Loucy (cell line): Measurements from ENCODE around the gene SH3RF3.

Experiments used
- H2AFZ ChIP-seq: fragments of 200-600 bp; sonication (generic); 2 replicates; pipeline ENCODE4 v1.6.0; 2016; ENCODE audit warnings: antibody characterized with exemption, mild to moderate bottlenecking, low read length, moderate library complexity
- H3F3A ChIP-seq: fragments of 200-600 bp; 2 replicates; pipeline ENCODE4 v1.6.0; 2016; ENCODE audit warnings: antibody characterized with exemption, low read depth, mild to moderate bottlenecking
- H3K27me3 ChIP-seq: fragments of 200-600 bp; sonication (generic); 2 replicates; pipeline ENCODE4 v1.6.1; 2014; ENCODE audit warnings: low read length, mild to moderate bottlenecking; ENCODE audit not compliant: insufficient read depth, poor library complexity, severe bottlenecking
- H3K36me3 ChIP-seq: fragments of 200-600 bp; sonication (generic); 2 replicates; pipeline ENCODE4 v1.6.1; 2016; ENCODE audit warnings: low read length; ENCODE audit not compliant: insufficient read depth
- H3K4me1 ChIP-seq: fragments of 200-600 bp; sonication (generic); 2 replicates; pipeline ENCODE4 v1.5.1; 2014; ENCODE audit warnings: low read length, mild to moderate bottlenecking; ENCODE audit not compliant: insufficient read depth, poor library complexity, severe bottlenecking
- H3K4me2 ChIP-seq: fragments of 200-600 bp; sonication (generic); 2 replicates; pipeline ENCODE4 v1.6.0; 2014; ENCODE audit warnings: antibody characterized with exemption, low read length, low read depth, mild to moderate bottlenecking; ENCODE audit not compliant: poor library complexity, severe bottlenecking
- H3K4me3 ChIP-seq: fragments of 200-600 bp; sonication (generic); 2 replicates; pipeline ENCODE4 v1.5.1; 2014; ENCODE audit warnings: low read length, mild to moderate bottlenecking, mixed read lengths; ENCODE audit not compliant: poor library complexity, severe bottlenecking
- H3K79me2 ChIP-seq: fragments of 200-600 bp; sonication (generic); 2 replicates; pipeline ENCODE4 v1.6.1; 2014; ENCODE audit warnings: low read length; ENCODE audit not compliant: insufficient read depth
- H3K9ac ChIP-seq: fragments of 200-600 bp; sonication (generic); 2 replicates; pipeline ENCODE4 v1.6.0; 2014; ENCODE audit warnings: mild to moderate bottlenecking, low read depth, low read length, moderate library complexity; ENCODE audit not compliant: poor library complexity, severe bottlenecking
- H3K9me2 ChIP-seq: fragments of 200-600 bp; sonication (generic); replicated peaks from 2 replicates; pipeline ENCODE4 v1.6.1; 2016; ENCODE audit warnings: low read depth, low read length, mixed read lengths
- H3K9me3 ChIP-seq: fragments of 200-600 bp; sonication (generic); 2 replicates; pipeline ENCODE4 v1.6.1; 2014; ENCODE audit warnings: mild to moderate bottlenecking, antibody characterized with exemption, low read length, low read depth; ENCODE audit not compliant: insufficient read depth
- H4K20me1 ChIP-seq: fragments of 200-600 bp; sonication (generic); 2 replicates; pipeline ENCODE4 v1.6.0; 2014; ENCODE audit warnings: antibody characterized with exemption, low read length, mild to moderate bottlenecking; ENCODE audit not compliant: insufficient read depth, poor library complexity, severe bottlenecking
- CTCF ChIP-seq: fragments of 200-600 bp; sonication (generic); conservative IDR thresholded peaks from 2 replicates; pipeline ENCODE4 v1.5.1; 2014; ENCODE audit warnings: mild to moderate bottlenecking, antibody characterized with exemption, low read length
- EZH2phosphoT487 ChIP-seq: fragments of 200-600 bp; IDR thresholded peaks from 2 replicates; pipeline ENCODE4 v1.6.1; 2018; ENCODE audit warnings: antibody characterized with exemption, mild to moderate bottlenecking, moderate library complexity, borderline replicate concordance

SH3RF3 gene

GRCh38 chr2:109355192-109355843 is 226.3 kb downstream of the SH3RF3 start:
- Histone ChIP-seq H3K9me2 (no peaks in the 10 kb centered on the region), H3K9ac (no peak overlapping the region), H3K4me1 (peaks cover 12% of the 10 kb centered on the region), H3K79me2 (no peaks in the 10 kb centered on the region), H3K27me3 (no peaks in the 10 kb centered on the region), H3K36me3 (no peaks in the 10 kb centered on the region), H4K20me1 (no peaks in the 10 kb centered on the region), H2AFZ (no peak overlapping the region), H3K4me3 (no peak overlapping the region), H3K4me2 (no peak overlapping the region), H3F3A (no peaks in the 10 kb centered on the region), H3K9me3 (0 out of 2 replicates have a peak, but pooled peaks cover 5% of the 10 kb centered on the region)
- TF ChIP-seq EZH2phosphoT487 = no peak
- TF ChIP-seq CTCF = no peak

GRCh38 chr2:109356324-109357035 is 227.5 kb downstream of the SH3RF3 start:
- H3K9ac ChIP-seq = no peak overlapping the region
- TF ChIP-seq CTCF = no peak
- no peaks in the 10 kb centered on the region for H3K79me2 ChIP-seq
- no peak overlapping the region for H2AFZ ChIP-seq
- H3F3A ChIP-seq = no peaks in the 10 kb centered on the region
- H4K20me1 ChIP-seq = no peaks in the 10 kb centered on the region
- H3K4me1 ChIP-seq = peaks cover under 1% of the 10 kb centered on the region
- no peaks in the 10 kb centered on the region for H3K36me3 ChIP-seq
- H3K27me3 ChIP-seq = no peaks in the 10 kb centered on the region
- H3K4me2 ChIP-seq = no peak overlapping the region
- H3K4me3 ChIP-seq = no peak overlapping the region
- H3K9me2 ChIP-seq = no peaks in the 10 kb centered on the region
- 0 out of 2 replicates have a peak, but pooled peaks cover 5% of the 10 kb centered on the region for H3K9me3 ChIP-seq

- Histone ChIP-seq H4K20me1 (no peaks in the 10 kb centered on the region), H3K9ac (no peak overlapping the region), H3K4me2 (no peak overlapping the region), H3K9me3 (no peaks in the 10 kb centered on the region), H3K27me3 (no peaks in the 10 kb centered on the region), H3K79me2 (no peaks in the 10 kb centered on the region), H3K36me3 (no peaks in the 10 kb centered on the region), H3K4me1 (peaks cover 14% of the 10 kb centered on the region), H3K9me2 (no peaks in the 10 kb centered on the region), H2AFZ (no peak overlapping the region), H3F3A (no peaks in the 10 kb centered on the region), H3K4me3 (no peak overlapping the region)
- TF ChIP-seq EZH2phosphoT487 = no peak
- TF ChIP-seq CTCF = no peak
Observed at GRCh38 chr2:109364217-109364616, 235.2 kb downstream of the SH3RF3 start.
